Osteoblast (primary cell): ENCODE measurements around the gene AQP1. TPM values are rescaled to one million over a fixed set of nuclear protein-coding genes. Genes with fewer than 3 reads are reported as not detected.

Experiments
- DNase-seq: peaks from one replicate; pipeline ENCODE4 v3.0.0; 2011; ENCODE audit warnings: low spot score, mixed read lengths; ENCODE audit not compliant: insufficient read length; ENCODE audit errors: missing footprints
- H2AFZ ChIP-seq: 2 replicates; pipeline ENCODE4 v1.6.0; 2011; ENCODE audit warnings: mild to moderate bottlenecking, low read length
- H3K27ac ChIP-seq: 2 replicates; pipeline ENCODE4 v1.5.1; 2011; ENCODE audit warnings: mild to moderate bottlenecking, low read depth, low read length, moderate library complexity
- H3K27me3 ChIP-seq: 2 replicates; pipeline ENCODE4 v1.6.0; 2012; ENCODE audit warnings: mild to moderate bottlenecking, control low read depth, inconsistent platforms, low read length, moderate library complexity; ENCODE audit not compliant: insufficient read depth
- H3K36me3 ChIP-seq: 2 replicates; pipeline ENCODE4 v1.5.1; 2011; ENCODE audit warnings: mild to moderate bottlenecking, low read length, control low read depth, moderate library complexity; ENCODE audit not compliant: insufficient read depth
- H3K4me1 ChIP-seq: 2 replicates; pipeline ENCODE4 v1.5.1; 2011; ENCODE audit warnings: mild to moderate bottlenecking, low read length, control low read depth, moderate library complexity; ENCODE audit not compliant: insufficient read depth
- H3K4me2 ChIP-seq: 2 replicates; pipeline ENCODE4 v1.6.0; 2011; ENCODE audit warnings: mild to moderate bottlenecking, low read length; ENCODE audit not compliant: insufficient read depth
- H3K4me3 ChIP-seq: fragments of 200-600 bp; sonication (generic); 3 replicates; pipeline ENCODE4 v1.5.1; 2012; ENCODE audit warnings: mild to moderate bottlenecking, low read length, inconsistent platforms; ENCODE audit not compliant: insufficient read depth
- H3K79me2 ChIP-seq: 2 replicates; pipeline ENCODE4 v1.6.0; 2012; ENCODE audit warnings: mild to moderate bottlenecking, low read length, control low read depth, inconsistent platforms; ENCODE audit not compliant: insufficient read depth
- H3K9me3 ChIP-seq: 2 replicates; pipeline ENCODE4 v1.5.1; 2011; ENCODE audit warnings: low read depth, low read length, control low read depth
- H4K20me1 ChIP-seq: 2 replicates; pipeline ENCODE4 v1.6.0; 2012; ENCODE audit warnings: mild to moderate bottlenecking, low read length, control low read depth; ENCODE audit not compliant: insufficient read depth
- CTCF ChIP-seq: IDR thresholded peaks from 2 replicates; pipeline ENCODE4 v1.5.1; 2011; ENCODE audit warnings: mild to moderate bottlenecking, low read depth, low read length, moderate library complexity; ENCODE audit errors: extremely low read depth
- total RNA-seq: library from RNA; depleted of rRNA; stranded (reverse); fragments of >200 nt; gene quantifications from 2 replicates; pipeline ENCODE4 v1.2.3, GENCODE V29; 2012

The AQP1 gene
- total RNA-seq, 1 donor, result 0.72 TPM

GRCh38 chr7:30925117-30925516 lies 13.5 kb downstream of the AQP1 start:
- Histone ChIP-seq H3K4me2 (no peak overlapping the region), H3K4me1 (peaks cover 12% of the 10 kb centered on the region), H3K27me3 (peaks cover 8% of the 10 kb centered on the region), H3K27ac (no peak overlapping the region), H4K20me1 (no peaks in the 10 kb centered on the region), H3K4me3 (no peak overlapping the region), H3K79me2 (no peaks in the 10 kb centered on the region), H3K36me3 (no peaks in the 10 kb centered on the region), H3K9me3 (peaks cover 7% of the 10 kb centered on the region), H2AFZ (no peak overlapping the region)
- DNase-seq, result peak; percentile 77
- no peak for TF ChIP-seq CTCF

- peak; percentile 71 for DNase-seq
- H3K79me2 ChIP-seq, result no peaks in the 10 kb centered on the region
- no peak overlapping the region for H2AFZ ChIP-seq
- H3K36me3 ChIP-seq, result no peaks in the 10 kb centered on the region
- no peak overlapping the region for H3K27ac ChIP-seq
- H3K4me2 ChIP-seq, result no peak overlapping the region
- H3K4me3 ChIP-seq, result no peak overlapping the region
- no peak for TF ChIP-seq CTCF
- H4K20me1 ChIP-seq, result no peaks in the 10 kb centered on the region
- H3K9me3 ChIP-seq, result peaks cover 7% of the 10 kb centered on the region
- peaks cover 12% of the 10 kb centered on the region for H3K27me3 ChIP-seq
- peaks cover 7% of the 10 kb centered on the region for H3K4me1 ChIP-seq
Measured at GRCh38 chr7:30925913-30926312, 14.3 kb downstream of the AQP1 start.

GRCh38 chr7:30926313-30926712 lies 14.7 kb downstream of the AQP1 start:
- H2AFZ ChIP-seq, result no peak overlapping the region
- H3K4me1 ChIP-seq, result peaks cover 3% of the 10 kb centered on the region
- DNase-seq, result no peak
- no peak overlapping the region for H3K27ac ChIP-seq
- H4K20me1 ChIP-seq, result no peaks in the 10 kb centered on the region
- H3K9me3 ChIP-seq, result peaks cover 7% of the 10 kb centered on the region
- no peaks in the 10 kb centered on the region for H3K79me2 ChIP-seq
- no peak overlapping the region for H3K4me3 ChIP-seq
- H3K27me3 ChIP-seq, result peaks cover 16% of the 10 kb centered on the region
- no peak overlapping the region for H3K4me2 ChIP-seq
- TF ChIP-seq CTCF, result no peak
- H3K36me3 ChIP-seq, result no peaks in the 10 kb centered on the region

GRCh38 chr7:30927040-30927439 lies 15.4 kb downstream of the AQP1 start:
- H3K27ac ChIP-seq, result no peak overlapping the region
- peak; percentile 60 for DNase-seq
- peaks cover 7% of the 10 kb centered on the region for H3K9me3 ChIP-seq
- no peaks in the 10 kb centered on the region for H3K79me2 ChIP-seq
- peaks cover 20% of the 10 kb centered on the region for H3K27me3 ChIP-seq
- TF ChIP-seq CTCF, result no peak
- no peak overlapping the region for H3K4me2 ChIP-seq
- no peak overlapping the region for H2AFZ ChIP-seq
- no peaks in the 10 kb centered on the region for H3K36me3 ChIP-seq
- no peak overlapping the region for H3K4me3 ChIP-seq
- no peaks in the 10 kb centered on the region for H4K20me1 ChIP-seq
- no peaks in the 10 kb centered on the region for H3K4me1 ChIP-seq
